C4-2B (cell line): ENCODE results near the gene DLG2.

ENCODE experiments used
- H3K27ac ChIP-seq: fragments of 450-650 bp; 2 replicates; pipeline ENCODE4 v1.5.1; 2017
- ZFX ChIP-seq: fragments of 450-650 bp; IDR thresholded peaks from 2 replicates; pipeline ENCODE4 v1.6.1; 2017
- TF ChIP-seq, protein P1 (sequence below): fragments of 450-650 bp; conservative IDR thresholded peaks from 2 replicates; pipeline ENCODE4 v1.5.1; 2017; ENCODE audit warnings: mild to moderate bottlenecking

Gene DLG2

DNA sequence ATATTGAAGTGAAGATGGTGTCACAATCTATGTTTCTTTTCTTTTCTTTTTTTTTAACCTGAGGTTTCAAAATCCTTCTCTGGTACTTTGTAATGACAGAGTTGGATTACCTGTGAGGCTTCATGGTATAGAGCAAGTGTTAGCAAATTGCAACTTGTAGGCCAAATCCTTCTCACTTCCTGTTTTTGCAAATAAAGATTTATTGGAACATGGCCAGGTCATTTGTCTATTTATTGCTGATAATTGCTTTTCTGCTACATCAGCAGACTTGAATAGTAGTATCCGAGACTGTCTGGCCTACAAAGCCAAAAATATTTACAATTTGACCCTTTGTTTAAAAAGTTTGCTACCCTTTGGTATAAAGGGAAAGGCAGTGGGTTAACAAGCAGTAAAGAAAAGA is 1281.5 kb downstream of the DLG2 start:
- no peak overlapping the region for H3K27ac ChIP-seq
- no peak for TF ChIP-seq ZFX
- TF ChIP-seq, protein P1, sequence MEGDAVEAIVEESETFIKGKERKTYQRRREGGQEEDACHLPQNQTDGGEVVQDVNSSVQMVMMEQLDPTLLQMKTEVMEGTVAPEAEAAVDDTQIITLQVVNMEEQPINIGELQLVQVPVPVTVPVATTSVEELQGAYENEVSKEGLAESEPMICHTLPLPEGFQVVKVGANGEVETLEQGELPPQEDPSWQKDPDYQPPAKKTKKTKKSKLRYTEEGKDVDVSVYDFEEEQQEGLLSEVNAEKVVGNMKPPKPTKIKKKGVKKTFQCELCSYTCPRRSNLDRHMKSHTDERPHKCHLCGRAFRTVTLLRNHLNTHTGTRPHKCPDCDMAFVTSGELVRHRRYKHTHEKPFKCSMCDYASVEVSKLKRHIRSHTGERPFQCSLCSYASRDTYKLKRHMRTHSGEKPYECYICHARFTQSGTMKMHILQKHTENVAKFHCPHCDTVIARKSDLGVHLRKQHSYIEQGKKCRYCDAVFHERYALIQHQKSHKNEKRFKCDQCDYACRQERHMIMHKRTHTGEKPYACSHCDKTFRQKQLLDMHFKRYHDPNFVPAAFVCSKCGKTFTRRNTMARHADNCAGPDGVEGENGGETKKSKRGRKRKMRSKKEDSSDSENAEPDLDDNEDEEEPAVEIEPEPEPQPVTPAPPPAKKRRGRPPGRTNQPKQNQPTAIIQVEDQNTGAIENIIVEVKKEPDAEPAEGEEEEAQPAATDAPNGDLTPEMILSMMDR, result no peak

DNA sequence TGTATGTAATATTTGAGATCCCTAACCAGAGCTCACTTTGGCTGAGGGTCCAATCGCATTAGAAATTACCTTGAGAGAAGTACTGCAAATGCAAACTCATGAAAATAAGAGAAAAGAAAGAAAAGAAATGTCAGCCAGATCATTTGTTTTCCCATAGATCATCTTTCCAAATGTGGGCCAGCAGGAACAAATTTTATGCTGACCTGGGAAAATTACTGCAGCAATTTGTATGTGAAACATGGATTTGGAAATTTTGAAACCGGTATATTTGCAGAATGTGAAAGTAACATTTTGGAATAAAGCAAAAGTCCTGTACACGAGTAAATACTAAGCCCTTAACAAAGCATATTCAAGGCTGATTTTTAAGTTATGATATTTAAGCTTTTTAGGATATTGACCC is 1282.1 kb downstream of the DLG2 start:
- no peak for TF ChIP-seq ZFX
- TF ChIP-seq, protein P1, result no peak
- H3K27ac ChIP-seq, result no peak overlapping the region

DNA sequence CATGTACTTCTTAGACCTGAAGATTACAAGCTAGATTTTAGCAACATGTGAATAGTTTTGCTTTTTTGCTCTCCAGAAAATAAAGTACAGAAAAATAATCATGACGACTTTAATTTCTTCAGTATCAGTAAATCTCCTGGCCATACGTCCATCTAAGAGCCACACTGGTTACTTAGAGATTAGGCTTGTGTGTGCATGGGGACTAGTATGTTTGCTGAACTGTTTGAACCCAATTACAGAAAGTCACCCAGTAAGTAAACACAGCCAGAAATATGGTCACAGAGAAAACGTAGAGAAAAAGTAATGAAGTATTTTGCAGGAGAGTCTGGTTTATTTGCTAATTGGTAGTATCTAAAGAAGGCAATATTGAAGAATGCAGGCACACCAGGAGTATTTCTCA is 1287.3 kb downstream of the DLG2 start:
- TF ChIP-seq, protein P1, result no peak
- no peak for TF ChIP-seq ZFX

DNA sequence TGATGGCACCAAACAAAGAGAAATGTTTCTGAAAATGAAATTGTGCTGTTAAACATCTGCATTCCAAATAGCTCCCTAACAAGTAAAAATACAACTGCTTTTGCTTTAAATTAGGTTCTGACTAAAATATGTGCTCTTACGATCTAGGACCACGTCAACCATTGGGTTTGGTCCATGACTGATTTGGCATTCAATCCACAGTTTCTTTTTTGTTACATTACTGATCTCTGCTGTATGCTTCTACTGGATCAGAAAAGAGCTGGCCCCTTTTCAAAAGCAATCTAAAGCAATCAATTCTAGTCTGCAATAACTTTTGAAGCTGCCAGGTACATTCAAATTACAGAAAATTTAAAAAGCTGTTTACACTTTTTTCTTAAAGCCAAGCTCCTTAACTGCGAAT is 1293.9 kb downstream of the DLG2 start:
- TF ChIP-seq, protein P1, result no peak
- no peak for TF ChIP-seq ZFX
- H3K27ac ChIP-seq, result no peak overlapping the region

More for the DNA sequence above, 1287.3 kb downstream of the DLG2 start:
- H3K27ac ChIP-seq, result no peak overlapping the region

DNA sequence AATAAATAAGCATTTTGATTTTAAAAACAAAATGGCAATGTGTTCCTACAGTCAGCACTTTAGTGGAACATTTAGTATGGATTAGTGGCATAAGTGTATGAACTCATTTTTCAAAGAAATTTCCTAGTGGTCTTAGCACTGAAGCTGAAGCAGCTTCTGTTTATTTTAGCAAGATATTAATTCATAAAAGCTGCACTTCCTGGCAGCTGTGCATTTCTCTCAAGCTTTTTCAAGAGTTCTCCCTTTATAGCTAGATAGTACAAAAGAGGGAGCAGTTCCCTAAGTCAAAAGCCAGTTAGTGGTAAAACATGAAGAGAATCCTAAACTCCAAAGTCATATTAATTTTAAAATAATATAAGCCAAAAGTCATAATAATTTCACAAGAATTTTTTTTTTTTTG is 1304.9 kb downstream of the DLG2 start:
- H3K27ac ChIP-seq, result no peak overlapping the region
- TF ChIP-seq, protein P1, result no peak
- no peak for TF ChIP-seq ZFX

DNA sequence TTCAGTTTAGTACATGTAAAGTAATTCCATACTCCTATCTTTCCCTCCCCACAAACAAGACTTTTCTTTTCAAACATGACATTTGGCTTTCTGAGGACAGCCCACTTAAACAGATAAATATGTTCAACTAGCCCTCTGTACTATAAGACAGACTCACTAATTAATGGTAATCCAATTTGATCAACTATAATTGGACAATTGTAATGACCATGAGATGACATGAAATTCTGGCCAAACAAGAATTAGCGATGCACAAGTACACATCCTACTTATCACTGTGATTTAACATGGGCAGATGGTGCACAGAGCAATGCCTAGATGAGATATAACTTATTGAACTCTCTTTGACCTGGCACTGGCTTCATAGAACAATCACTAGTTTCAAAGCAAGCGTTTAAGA is 1307.3 kb downstream of the DLG2 start:
- TF ChIP-seq, protein P1, result no peak
- TF ChIP-seq ZFX, result no peak
- H3K27ac ChIP-seq, result no peak overlapping the region

DNA sequence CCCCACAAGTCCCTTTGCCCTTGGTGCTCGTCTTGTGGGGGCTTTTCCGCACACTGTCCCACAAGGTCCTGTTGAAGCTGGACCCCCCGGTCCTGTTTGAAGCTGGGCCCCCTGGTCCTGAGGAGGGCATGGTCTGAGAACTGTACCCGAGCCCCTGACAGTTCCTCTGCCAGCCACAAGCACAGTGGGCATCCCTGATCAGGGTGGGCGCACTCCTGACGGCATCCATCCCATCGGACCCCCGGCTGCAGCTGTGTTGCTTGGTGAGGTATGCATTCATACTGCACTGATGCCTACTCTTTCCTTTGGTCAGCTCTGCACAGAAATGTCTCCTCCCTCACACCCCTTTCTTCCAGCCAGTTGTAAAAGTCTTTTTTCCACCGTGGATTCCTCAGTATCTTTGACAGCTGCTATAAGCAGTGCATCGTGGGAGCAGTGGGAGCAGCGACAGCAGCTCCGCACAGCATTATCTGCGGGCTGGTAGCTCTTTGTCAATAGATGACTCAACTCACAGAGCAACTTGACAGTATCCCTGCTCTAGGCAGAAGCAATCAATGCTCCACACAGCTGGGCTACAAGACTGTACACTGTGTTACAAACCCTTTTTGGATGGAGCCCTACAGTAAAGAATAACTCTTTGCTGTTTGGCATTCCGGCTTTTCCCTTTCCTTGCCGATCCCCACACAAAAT is 1310.1 kb downstream of the DLG2 start:
- TF ChIP-seq, protein P1, result no peak
- TF ChIP-seq ZFX, result no peak
- H3K27ac ChIP-seq, result no peak overlapping the region
